RPMI8226 (cell line): ENCODE data around the gene PLD4.
A peak's percentile ranks its signal among the peaks of the same experiment; 100 is the strongest.
"Not testable (repeated sequence)": the region's sequence is repeated elsewhere in the genome, so short reads cannot be mapped to it uniquely, and the experiment has no call there.

Experiments used
- DNase-seq: peaks from one replicate; pipeline ENCODE4 v3.0.0-alpha.2; 2015

Gene PLD4

GRCh38 chr14:104924421-104925213 is at the start of gene PLD4:
TSS of gene PLD4 (plus strand) at chr14:104924879. CDS start at chr14:104927141, 2,262 bp downstream.
- peak; percentile 70 for DNase-seq

- DNase-seq: no peak
Measured at GRCh38 chr14:104875412-104875751, 49.3 kb upstream of the PLD4 start.

GRCh38 chr14:104875811-104876210 is 48.9 kb upstream of the PLD4 start:
- DNase-seq: no peak

- no peak for DNase-seq
Measured at GRCh38 chr14:104876251-104876699, 48.4 kb upstream of the PLD4 start.

- DNase-seq: no peak
Measured at GRCh38 chr14:104877066-104877805, 47.4 kb upstream of the PLD4 start.

- no peak for DNase-seq
Measured at GRCh38 chr14:104877806-104878550, 46.7 kb upstream of the PLD4 start.

- no peak for DNase-seq
Measured at GRCh38 chr14:104878582-104878981, 46.1 kb upstream of the PLD4 start.

- no peak for DNase-seq
Measured at GRCh38 chr14:104879201-104879982, 45.3 kb upstream of the PLD4 start.

GRCh38 chr14:104879983-104880565 is 44.6 kb upstream of the PLD4 start:
- no peak for DNase-seq

- DNase-seq: no peak
Measured at GRCh38 chr14:104880584-104881210, 44.0 kb upstream of the PLD4 start.

GRCh38 chr14:104881369-104881979 is 43.2 kb upstream of the PLD4 start:
- DNase-seq: peak; percentile 93

- peak; percentile 71 for DNase-seq
Measured at GRCh38 chr14:104882325-104882973, 42.2 kb upstream of the PLD4 start.

GRCh38 chr14:104882991-104883660 is 41.6 kb upstream of the PLD4 start:
- DNase-seq: no peak

- no peak for DNase-seq
Measured at GRCh38 chr14:104883681-104884361, 40.9 kb upstream of the PLD4 start.

GRCh38 chr14:104884381-104884780 is 40.3 kb upstream of the PLD4 start:
- DNase-seq: not testable (repeated sequence)

- DNase-seq: no peak
Measured at GRCh38 chr14:104885031-104885972, 39.4 kb upstream of the PLD4 start.

- no peak for DNase-seq
Measured at GRCh38 chr14:104885973-104886689, 38.5 kb upstream of the PLD4 start.
